Gastroesophageal sphincter (tissue), 4 donors: ENCODE data around the gene HIRA. TPM values are rescaled to one million over a fixed set of nuclear protein-coding genes. Genes with fewer than 3 reads are reported as not detected.
"Not testable (repeated sequence)": the region's sequence is repeated elsewhere in the genome, so short reads cannot be mapped to it uniquely, and the experiment has no call there.

Experiments used
- ATAC-seq: fragments of 150-250 bp; one replicate; pipeline ENCODE4 v1.9.1; 2016; ENCODE audit warnings: mild to moderate bottlenecking, moderate library complexity
- H3K27ac ChIP-seq, 4 donors: fragments of 200-600 bp; sonication (generic) in 3 of 4; 1 replicate in 3 of 4; 2 replicates in 1 of 4; pipeline ENCODE4 v1.5.1; 2016 to 2019
- H3K27me3 ChIP-seq: fragments of 200-600 bp; sonication (generic); one replicate; pipeline ENCODE4 v1.5.1; 2019
- H3K36me3 ChIP-seq, 2 donors: fragments of 200-600 bp; sonication (generic); one replicate each; pipeline ENCODE4 v1.5.1; 2019; ENCODE audit warnings: control low read depth in 1 of 2
- H3K4me1 ChIP-seq, 3 donors: fragments of 200-600 bp; sonication (generic); 1 replicate in 2 of 3; 2 replicates in 1 of 3; pipeline ENCODE4 v1.5.1; 2016 to 2019; ENCODE audit warnings: control low read depth in 2 of 3
- H3K4me3 ChIP-seq, 2 donors: fragments of 200-600 bp; sonication (generic); one replicate each; pipeline ENCODE4 v1.5.1; 2019; ENCODE audit warnings: mild to moderate bottlenecking in 1 of 2, moderate library complexity in 1 of 2
- H3K9me3 ChIP-seq, 3 donors: fragments of 200-600 bp; sonication (generic); one replicate each; pipeline ENCODE4 v1.5.1; 2017 to 2019; ENCODE audit warnings: control low read depth in 2 of 3
- EP300 ChIP-seq: sonication (generic); formaldehyde crosslinking; IDR thresholded peaks from one replicate; pipeline ENCODE4 v1.6.1; 2017; ENCODE audit warnings: antibody characterized with exemption, mild to moderate bottlenecking
- POLR2A ChIP-seq, 2 donors: fragments of 450-650 bp; IDR thresholded peaks; one replicate each; pipeline ENCODE4 v1.6.1; 2017; ENCODE audit warnings: antibody characterized with exemption in 2 of 2, mild to moderate bottlenecking in 2 of 2, moderate library complexity in 1 of 2
- POLR2AphosphoS5 ChIP-seq: sonication (generic); formaldehyde crosslinking; IDR thresholded peaks from one replicate; pipeline ENCODE4 v1.6.1; 2017; ENCODE audit warnings: antibody characterized with exemption
- WGBS, 2 donors: methylation state at CpG; one replicate each; pipeline ENCODE4 v1.1.5; 2018; ENCODE audit warnings: low coverage in 1 of 2; 5-methylcytosine and 5-hydroxymethylcytosine counted together
- total RNA-seq, 4 donors: library from RNA; depleted of rRNA; stranded (reverse); fragments of >200 nt; gene quantifications; one replicate each; pipeline ENCODE4 v1.1.0, GENCODE V29; 2016
- TF ChIP-seq, protein P1 (sequence below), 4 experiments: fragments of 200-600 bp in 2 of 4; fragments of 450-650 bp in 2 of 4; sonication (generic) in 1 of 4; IDR thresholded peaks; one replicate each; pipeline ENCODE4 v1.5.1; 2017 to 2019; ENCODE audit warnings: antibody characterized with exemption in 4 of 4, mild to moderate bottlenecking in 2 of 4, moderate library complexity in 2 of 4

HIRA gene
- total RNA-seq, 4 donors from 2014 or later, result 20.5 to 35.6 (median 26.0) TPM

DNA sequence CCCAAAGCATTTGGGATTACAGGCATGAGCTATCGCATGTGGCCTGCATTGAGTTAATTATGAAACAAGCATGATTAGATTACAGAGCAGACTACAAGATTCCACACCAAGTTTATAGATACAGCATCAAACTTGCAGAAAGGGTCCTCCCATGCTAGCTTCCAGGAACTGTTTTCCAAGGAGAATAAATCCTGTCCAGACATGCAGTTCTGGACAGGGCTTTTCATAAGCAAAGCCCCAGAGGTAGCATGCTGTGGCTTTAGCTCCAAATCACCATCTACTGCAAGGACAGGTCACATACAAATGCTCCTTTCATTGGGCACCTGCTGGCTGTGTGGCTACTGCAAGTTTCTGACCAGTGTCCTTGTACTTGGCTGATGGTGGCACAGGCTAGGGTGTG is 57.1 kb downstream of the HIRA start:
- H3K36me3 ChIP-seq, result peaks cover 0 to 98% of the 10 kb centered on the region in 2 donors
- no peak for ATAC-seq
- no peaks in the 10 kb centered on the region for H3K27me3 ChIP-seq
- H3K9me3 ChIP-seq, result no peaks in the 10 kb centered on the region
- H3K4me1 ChIP-seq, result no peaks in the 10 kb centered on the region
- H3K4me3 ChIP-seq, result no peak overlapping the region
- no peak overlapping the region for H3K27ac ChIP-seq
- TF ChIP-seq POLR2A (IDR thresholded peaks at IDR 0.05) (no peak), POLR2AphosphoS5 (no peak), EP300 (no peak)
- TF ChIP-seq, protein P1, sequence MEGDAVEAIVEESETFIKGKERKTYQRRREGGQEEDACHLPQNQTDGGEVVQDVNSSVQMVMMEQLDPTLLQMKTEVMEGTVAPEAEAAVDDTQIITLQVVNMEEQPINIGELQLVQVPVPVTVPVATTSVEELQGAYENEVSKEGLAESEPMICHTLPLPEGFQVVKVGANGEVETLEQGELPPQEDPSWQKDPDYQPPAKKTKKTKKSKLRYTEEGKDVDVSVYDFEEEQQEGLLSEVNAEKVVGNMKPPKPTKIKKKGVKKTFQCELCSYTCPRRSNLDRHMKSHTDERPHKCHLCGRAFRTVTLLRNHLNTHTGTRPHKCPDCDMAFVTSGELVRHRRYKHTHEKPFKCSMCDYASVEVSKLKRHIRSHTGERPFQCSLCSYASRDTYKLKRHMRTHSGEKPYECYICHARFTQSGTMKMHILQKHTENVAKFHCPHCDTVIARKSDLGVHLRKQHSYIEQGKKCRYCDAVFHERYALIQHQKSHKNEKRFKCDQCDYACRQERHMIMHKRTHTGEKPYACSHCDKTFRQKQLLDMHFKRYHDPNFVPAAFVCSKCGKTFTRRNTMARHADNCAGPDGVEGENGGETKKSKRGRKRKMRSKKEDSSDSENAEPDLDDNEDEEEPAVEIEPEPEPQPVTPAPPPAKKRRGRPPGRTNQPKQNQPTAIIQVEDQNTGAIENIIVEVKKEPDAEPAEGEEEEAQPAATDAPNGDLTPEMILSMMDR (IDR thresholded peaks at IDR 0.05), result no peak
- 100% methylated on average over 1 of the region's 1 CpG; no CpG with 5 or more reads in 1 of the 2 donors for WGBS, 2 donors

DNA sequence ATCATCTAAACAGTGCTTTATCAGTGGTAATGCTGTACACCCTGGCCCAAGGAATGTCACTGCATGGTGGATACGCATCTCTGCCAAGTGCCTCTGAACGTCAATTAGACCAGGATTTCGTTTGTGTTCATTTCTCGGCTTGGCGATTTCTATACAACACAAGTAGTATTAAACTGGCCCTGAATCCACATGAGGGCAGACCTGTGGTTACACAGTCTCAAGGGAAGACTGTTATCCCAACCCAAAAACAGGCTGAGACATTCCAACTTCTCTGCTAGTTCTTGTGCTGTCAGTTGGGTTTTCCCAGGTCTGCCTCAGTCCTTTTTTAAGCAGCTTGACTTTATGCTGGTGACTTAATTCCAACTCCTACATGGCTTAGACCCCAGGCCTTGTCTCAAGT is 58.1 kb downstream of the HIRA start:
- H3K36me3 ChIP-seq, result peaks cover 0 to 99% of the 10 kb centered on the region in 2 donors

GRCh38 chr22:19371893-19372292 is 59.6 kb downstream of the HIRA start:
- TF ChIP-seq, protein P1 (IDR thresholded peaks at IDR 0.05), result no peak
- no peak for TF ChIP-seq EP300
- no peak for TF ChIP-seq POLR2A (IDR thresholded peaks at IDR 0.05)
- TF ChIP-seq POLR2AphosphoS5, result no peak
- H3K27ac ChIP-seq, result no peak overlapping the region
- H3K27me3 ChIP-seq, result no peaks in the 10 kb centered on the region
- peaks cover 0 to 99% of the 10 kb centered on the region in 2 donors for H3K36me3 ChIP-seq
- H3K4me3 ChIP-seq, result no peak overlapping the region
- ATAC-seq, result no peak
- no peaks in the 10 kb centered on the region for H3K4me1 ChIP-seq
- H3K9me3 ChIP-seq, result no peaks in the 10 kb centered on the region

More for the DNA sequence above, 58.1 kb downstream of the HIRA start:
- Histone ChIP-seq H3K4me3 (no peak overlapping the region), H3K9me3 (no peaks in the 10 kb centered on the region), H3K4me1 (no peaks in the 10 kb centered on the region), H3K27me3 (no peaks in the 10 kb centered on the region), H3K27ac (no peak overlapping the region)
- 94 to 98% methylated on average over 5 of the region's 5 CpGs for WGBS, 2 donors
- no peak for ATAC-seq
- TF ChIP-seq POLR2AphosphoS5 (no peak), POLR2A (IDR thresholded peaks at IDR 0.05) (no peak), EP300 (no peak)
- TF ChIP-seq, protein P1 (IDR thresholded peaks at IDR 0.05), result no peak

DNA sequence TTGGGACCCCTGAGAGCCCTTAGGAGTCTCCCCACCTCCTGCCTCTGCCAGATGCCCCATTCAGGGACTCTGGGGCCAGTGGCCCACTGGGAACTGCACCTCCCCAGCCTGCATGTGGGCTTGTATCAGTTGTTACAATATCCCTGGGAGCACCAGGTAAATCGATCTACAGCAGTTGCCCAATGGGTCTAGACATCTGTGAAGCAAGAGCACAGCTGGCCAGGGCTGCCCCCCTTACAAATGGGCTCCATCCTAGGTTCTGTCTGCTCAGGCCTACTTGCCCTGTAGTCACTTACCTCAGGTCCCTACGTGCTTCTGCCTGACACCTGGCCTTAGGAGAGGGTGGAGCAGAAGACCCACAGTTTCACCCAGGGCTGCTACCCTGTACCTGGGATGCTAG is 62.7 kb downstream of the HIRA start:
- Histone ChIP-seq H3K27ac (no peak overlapping the region), H3K9me3 (no peaks in the 10 kb centered on the region), H3K4me1 (no peaks in the 10 kb centered on the region), H3K4me3 (no peak overlapping the region), H3K27me3 (no peaks in the 10 kb centered on the region), H3K36me3 (peaks cover 0 to 99% of the 10 kb centered on the region in 2 donors)
- TF ChIP-seq EP300 (no peak), POLR2A (IDR thresholded peaks at IDR 0.05) (no peak), POLR2AphosphoS5 (no peak)
- TF ChIP-seq, protein P1 (IDR thresholded peaks at IDR 0.05), result no peak
- WGBS, 2 donors, result 100% methylated on average over 1 to 2 of the region's 2 CpGs
- no peak for ATAC-seq

DNA sequence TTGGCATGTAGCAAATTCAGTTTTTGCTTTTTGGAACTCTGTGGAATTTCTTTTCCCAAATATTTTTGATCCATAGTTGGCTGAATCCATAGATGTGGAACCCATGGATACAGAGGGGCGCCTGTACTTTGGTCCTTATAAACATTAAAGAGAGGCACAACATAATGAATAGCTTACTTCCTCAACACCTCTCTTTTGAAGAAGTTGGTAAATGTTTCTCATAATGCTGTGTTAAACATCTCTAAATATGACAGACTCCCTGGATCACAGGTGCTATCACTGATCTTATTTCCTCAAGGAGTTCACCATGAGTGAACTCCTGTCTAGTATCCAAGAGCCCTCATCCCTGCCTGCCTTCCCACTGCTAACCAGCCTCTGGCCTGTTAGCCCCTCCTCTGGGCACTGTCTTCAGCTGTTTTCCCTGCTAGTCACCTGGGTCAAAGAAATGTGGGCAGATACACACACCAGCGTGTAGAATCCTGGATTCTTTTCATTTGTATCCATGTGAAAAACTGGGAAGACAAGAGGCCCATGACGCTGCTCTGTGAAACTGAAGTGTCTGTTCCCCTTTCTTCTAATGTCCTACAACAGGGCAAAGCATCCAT is 63.7 kb downstream of the HIRA start:
- TF ChIP-seq, protein P1 (IDR thresholded peaks at IDR 0.05), result no peak
- TF ChIP-seq POLR2A (IDR thresholded peaks at IDR 0.05), result no peak
- no peak for TF ChIP-seq EP300
- TF ChIP-seq POLR2AphosphoS5, result no peak
- 91 to 93% methylated on average over 3 of the region's 3 CpGs for WGBS, 2 donors

DNA sequence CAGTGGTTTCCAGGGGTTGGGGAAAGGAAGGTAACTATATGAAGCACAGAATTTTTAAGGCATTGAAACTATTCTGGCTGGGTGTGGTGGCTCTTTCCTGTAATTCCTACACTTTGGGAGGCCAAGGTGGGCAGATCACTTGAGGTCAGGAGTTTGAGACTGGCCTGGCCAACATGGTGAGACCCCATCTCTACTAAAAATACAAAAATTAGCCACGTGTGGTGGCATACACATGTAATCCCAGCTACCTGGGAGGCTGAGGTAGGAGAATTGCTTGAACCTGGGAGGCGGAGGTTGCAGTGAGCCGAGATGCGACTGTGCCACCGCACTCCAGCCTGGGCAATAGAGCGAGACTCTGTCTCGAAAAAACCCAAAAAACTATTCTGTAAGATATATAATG is 68.0 kb downstream of the HIRA start:
- not testable (repeated sequence) for H3K4me1 ChIP-seq, ATAC-seq, H3K4me3 ChIP-seq, H3K27me3 ChIP-seq, H3K27ac ChIP-seq, H3K9me3 ChIP-seq
- 92% methylated on average over 7 of the region's 7 CpGs; no CpG with 5 or more reads in 1 of the 2 donors for WGBS, 2 donors
- peaks cover 0 to 100% of the 10 kb centered on the region in 2 donors for H3K36me3 ChIP-seq

More for the DNA sequence above, 63.7 kb downstream of the HIRA start:
- ATAC-seq, result no peak
- no peak overlapping the region for H3K27ac ChIP-seq
- H3K9me3 ChIP-seq, result no peaks in the 10 kb centered on the region
- no peak overlapping the region for H3K4me3 ChIP-seq
- H3K27me3 ChIP-seq, result no peaks in the 10 kb centered on the region
- H3K4me1 ChIP-seq, result no peaks in the 10 kb centered on the region
- H3K36me3 ChIP-seq, result peaks cover 0 to 99% of the 10 kb centered on the region in 2 donors
